NCI-H1417 (cell line): Measurements from ENCODE around the gene CYP2B6.
A peak's percentile ranks its signal among the peaks of the same experiment; 100 is the strongest.
"Not testable (repeated sequence)": the region's sequence is repeated elsewhere in the genome, so short reads cannot be mapped to it uniquely, and the experiment has no call there.

Source experiments
- DNase-seq, 3 experiments: peaks; one replicate each; lab custom pipeline; 2025; lab: John Stamatoyannopoulos, UW

The CYP2B6 gene

DNA sequence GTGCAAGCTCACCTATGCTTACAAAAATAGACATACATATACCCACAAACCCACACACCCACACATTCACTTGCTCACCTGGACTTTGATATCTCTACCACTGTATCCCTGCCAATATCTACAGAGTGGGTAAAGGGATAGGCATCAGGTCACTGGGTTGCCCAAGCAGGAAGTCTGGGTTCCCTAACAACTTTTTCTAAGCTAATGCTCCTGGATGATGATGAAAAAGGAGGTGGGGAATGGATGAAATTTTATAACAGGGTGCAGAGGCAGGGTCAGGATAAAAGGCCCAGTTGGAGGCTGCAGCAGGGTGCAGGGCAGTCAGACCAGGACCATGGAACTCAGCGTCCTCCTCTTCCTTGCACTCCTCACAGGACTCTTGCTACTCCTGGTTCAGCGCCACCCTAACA is at the start of gene CYP2B6:
Gene CYP2B6 (plus strand): TSS at position 311 of the 410 bp plus-strand sequence. CDS start 24 bp downstream, at position 335.
- no peak for DNase-seq

- DNase-seq: no peak
These were observed 49.4 kb upstream of the CYP2B6 start for GRCh38 chr19:40941481-40942219.

DNA sequence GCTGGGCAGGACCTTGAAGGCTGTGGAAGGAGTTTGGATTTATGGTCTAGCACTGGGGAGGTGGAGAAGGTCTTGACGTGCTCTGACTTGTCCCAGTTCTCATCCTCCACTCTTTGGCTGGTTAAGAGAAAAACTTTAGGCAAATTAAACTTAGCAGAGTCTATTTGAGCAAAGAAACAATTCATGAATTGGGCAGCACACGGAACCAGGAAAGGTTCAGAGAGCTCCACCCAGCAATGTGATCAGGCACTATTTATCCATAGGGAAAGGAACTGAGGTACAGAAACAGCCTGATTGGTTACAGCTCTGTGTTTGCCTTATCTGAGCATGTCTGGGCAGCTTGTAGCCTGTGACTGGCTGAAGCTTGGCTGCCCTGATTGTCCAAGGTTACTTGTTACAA is 45.4 kb upstream of the CYP2B6 start:
- no peak for DNase-seq

DNA sequence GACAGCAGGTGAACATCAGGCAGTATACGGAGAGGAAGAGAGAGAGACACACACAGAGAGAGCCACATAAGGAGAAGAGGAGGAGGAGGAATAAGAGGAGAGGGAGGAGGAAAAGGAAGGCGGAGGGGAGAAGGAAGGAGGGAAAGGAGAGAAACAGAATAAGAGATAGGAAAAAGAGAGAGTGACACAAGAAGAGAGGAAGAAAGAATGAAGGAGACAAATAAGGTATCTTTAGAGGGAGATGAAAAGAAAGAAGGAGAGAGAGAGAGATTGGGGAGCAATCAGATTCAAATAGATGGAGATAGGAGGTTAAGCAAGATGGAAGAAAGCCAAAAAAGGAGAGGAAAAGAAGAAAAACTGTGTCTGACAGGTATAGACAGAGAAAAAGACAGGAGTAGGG is 44.0 kb upstream of the CYP2B6 start:
- DNase-seq: no peak

GRCh38 chr19:40947573-40947972 is 43.5 kb upstream of the CYP2B6 start:
- DNase-seq: no peak

DNA sequence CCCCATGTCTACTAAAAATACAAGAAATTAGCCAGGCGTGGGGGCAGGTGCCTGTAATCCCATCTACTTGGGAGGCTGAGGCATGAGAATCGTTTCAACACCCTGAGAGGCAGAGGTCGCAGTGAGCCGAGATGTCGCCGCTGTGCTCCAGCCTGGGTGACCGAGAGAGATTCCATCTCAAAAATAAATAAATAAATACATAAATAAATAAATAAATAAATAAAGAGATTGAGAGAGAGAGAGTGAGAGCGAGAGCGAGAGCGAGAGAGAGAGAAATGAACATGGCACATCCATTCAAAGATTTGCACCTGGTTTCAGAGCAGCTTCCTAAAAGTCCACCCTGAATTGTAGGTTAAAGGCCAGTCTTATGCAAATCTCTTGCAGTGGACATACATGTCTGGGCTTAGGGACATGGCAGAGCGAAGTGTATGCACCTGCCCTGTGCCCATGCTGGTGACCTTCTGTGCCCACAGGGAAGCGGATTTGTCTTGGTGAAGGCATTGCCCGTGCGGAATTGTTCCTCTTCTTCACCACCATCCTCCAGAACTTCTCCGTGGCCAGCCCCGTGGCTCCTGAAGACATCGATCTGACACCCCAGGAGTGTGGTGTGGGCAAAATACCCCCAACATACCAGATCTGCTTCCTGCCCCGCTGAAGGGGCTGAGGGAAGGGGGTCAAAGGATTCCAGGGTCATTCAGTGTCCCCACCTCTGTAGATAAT is 42.3 kb upstream of the CYP2B6 start:
- no peak for DNase-seq

DNA sequence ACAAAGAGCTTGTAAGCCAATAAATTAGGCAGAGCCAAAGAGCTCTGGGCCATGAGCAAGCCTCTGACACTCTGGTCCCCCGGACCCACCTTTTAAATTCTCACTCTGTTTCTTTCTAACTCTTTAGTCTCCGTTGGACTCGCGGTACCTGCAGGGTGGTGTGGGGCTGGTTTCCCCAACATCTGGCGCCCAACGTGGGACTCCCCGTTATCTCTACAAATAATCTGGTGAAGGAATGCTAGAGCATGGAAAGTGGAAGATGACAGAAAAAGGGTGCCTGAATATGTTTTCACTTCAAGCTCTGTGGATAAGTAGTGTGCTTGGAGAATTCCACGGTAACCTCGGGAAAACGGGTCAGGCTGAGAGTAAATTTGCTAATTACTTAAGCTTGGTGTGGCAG is 36.5 kb upstream of the CYP2B6 start:
- no peak for DNase-seq

DNA sequence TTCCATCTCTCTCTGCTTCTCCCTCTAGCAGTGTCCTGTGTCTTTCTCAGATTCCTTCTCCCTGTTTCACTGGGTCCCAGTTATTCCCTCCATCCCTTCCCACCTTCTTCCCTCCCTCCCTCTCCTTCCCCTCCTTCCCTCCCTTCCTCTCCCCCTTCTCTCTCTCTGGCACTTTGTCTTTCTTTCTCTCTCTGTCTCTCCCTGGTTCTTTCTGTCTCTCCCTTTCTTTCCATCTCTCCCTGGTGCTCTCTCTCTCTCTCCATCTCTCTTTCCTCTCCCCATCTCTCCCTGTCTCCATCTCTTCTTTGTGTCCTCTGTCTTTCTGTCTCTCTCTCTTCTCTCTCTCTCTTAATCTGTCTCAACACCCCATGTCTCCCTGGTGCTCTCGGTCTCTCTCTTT is 31.7 kb upstream of the CYP2B6 start:
- no peak for DNase-seq

DNA sequence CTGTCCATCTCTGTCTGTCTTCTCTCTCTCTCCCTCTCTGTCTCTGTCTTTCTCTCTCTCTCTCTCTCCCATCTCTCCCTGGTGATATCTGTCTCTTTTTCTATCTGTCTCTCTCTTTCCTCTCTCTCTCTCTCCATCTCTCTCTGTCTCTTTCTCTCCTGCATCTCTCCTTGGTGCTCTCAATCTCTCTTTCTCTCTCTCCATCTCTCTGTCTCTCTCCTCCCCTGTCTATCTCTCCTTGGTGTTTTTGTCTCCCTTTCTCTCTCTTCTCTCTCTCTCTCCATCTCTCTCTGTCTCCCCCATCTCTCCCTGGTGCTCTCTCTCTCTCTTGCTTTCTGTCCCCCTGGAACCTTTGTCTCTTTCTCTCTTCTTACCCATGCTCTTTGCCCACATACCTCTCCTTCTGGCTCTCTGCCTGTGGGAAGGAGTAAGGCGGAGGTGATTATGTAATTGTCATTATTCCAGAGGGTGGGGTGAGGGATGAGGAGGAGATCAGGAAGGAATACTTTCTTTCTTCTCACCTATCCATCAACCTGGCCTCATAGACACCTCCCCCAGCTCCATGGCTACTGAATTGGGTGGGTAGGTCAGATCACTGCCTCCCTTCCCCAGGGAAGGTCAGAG is 30.9 kb upstream of the CYP2B6 start:
- no peak for DNase-seq

DNA sequence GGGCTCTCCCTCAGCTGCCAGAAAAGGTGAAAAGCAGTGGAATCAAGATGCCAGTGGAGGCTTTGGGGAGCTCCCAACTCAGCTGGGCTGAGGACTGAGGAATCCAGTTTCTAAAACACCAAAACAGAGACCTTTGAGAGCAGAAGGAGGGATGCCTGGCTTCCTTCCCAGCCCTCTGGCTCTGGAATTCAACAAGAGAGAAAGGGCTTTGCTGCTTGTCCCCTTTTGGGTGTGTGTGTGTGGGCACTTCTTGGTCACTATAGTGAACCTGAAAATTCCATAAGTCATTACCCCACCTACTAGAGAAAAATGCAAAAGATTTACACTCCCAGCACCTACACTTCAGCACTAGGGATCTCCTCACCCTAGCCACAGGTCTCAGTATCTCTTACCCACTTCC is 30.3 kb upstream of the CYP2B6 start:
- DNase-seq: no peak

- no peak for DNase-seq
These were observed 28.6 kb upstream of the CYP2B6 start for GRCh38 chr19:40962460-40962961.

- not testable (repeated sequence) for DNase-seq
These were observed 26.7 kb upstream of the CYP2B6 start for GRCh38 chr19:40964361-40964760.

DNA sequence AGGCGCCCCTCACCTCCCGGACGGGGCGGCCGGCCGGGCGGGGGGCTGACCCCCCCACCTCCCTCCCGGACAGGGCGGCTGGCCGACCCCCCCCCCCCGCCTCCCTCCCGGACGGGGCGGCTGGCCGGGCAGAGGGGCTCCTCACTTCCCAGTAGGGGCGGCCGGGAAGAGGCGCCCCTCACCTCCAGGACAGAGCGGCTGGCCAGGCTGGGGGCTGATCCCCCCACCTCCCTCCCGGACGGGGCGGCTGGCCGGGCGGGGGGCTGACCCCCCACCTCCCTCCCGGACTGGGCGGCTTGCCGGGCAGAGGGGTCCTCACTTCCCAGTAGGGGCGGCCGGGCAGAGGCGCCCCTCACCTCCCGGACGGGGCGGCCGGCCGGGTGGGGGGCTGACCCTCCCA is 25.7 kb upstream of the CYP2B6 start:
- not testable (repeated sequence) for DNase-seq

GRCh38 chr19:40966591-40966990 is 24.5 kb upstream of the CYP2B6 start:
- not testable (repeated sequence) for DNase-seq

- not testable (repeated sequence) for DNase-seq
These were observed 23.0 kb upstream of the CYP2B6 start for GRCh38 chr19:40968065-40968464.

DNA sequence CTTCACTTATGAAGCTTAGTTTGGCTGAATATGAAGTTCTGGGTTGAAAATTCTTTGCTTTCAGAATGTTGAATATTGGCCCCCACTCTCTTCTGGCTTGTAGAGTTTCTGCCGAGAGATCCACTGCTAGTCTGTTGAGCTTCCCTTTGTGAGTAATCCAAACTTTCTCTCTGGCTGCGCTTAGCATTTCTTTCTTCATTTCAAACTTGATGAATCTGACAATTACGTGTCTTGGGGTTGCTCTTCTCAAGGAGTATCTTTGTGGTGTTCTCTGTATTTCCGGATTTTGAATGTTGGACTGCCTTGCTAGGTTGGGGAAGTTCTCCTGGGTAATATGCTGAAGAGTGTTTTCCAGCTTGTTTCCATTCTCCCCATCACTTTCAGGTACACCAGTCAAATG is 21.4 kb upstream of the CYP2B6 start:
- not testable (repeated sequence) for DNase-seq

GRCh38 chr19:40970396-40971345 is 20.4 kb upstream of the CYP2B6 start:
- DNase-seq: not testable (repeated sequence)

DNA sequence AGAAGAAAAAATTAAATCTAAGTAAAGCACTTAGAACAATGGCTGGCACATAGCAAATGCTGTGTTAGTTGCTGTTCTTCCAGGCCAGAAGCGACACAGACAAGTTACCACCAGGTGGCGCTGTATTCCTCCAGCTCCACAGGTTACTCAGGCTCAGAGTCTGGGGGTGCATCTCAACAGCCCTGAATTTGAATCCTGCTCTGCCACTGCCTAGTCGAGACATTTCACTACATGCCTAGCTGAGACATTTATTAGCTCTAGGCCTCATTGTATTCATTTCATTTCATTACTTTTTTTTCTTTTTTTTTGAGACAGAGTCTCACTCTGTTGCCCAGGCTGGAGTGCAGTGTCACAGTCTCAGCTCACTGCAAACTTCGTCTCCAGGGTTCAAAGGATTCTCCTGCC is 16.4 kb upstream of the CYP2B6 start:
- DNase-seq: peak; percentile 28 to 74 (median 58)

- DNase-seq: no peak
These were observed 14.9 kb upstream of the CYP2B6 start for GRCh38 chr19:40976134-40976533.

- DNase-seq: no peak
These were observed 14.4 kb upstream of the CYP2B6 start for GRCh38 chr19:40976724-40977123.

GRCh38 chr19:40979759-40980158 is 11.3 kb upstream of the CYP2B6 start:
- not testable (repeated sequence) for DNase-seq
